OCI-LY7 (cell line): ENCODE results near the gene CDKAL1.

Source experiments
- CTCF ChIP-seq: fragments of 200-600 bp; sonication (generic); conservative IDR thresholded peaks from 2 replicates; pipeline ENCODE4 v1.5.1; 2014; ENCODE audit warnings: mild to moderate bottlenecking, antibody characterized with exemption, low read length, moderate library complexity, mixed read lengths
- EZH2phosphoT487 ChIP-seq: fragments of 200-600 bp; sonication (generic); IDR thresholded peaks from 2 replicates; pipeline ENCODE4 v1.6.1; 2018; ENCODE audit warnings: low read depth, borderline replicate concordance, mild to moderate bottlenecking, mixed run types, antibody characterized with exemption, low read length, moderate library complexity, mixed read lengths

DNA sequence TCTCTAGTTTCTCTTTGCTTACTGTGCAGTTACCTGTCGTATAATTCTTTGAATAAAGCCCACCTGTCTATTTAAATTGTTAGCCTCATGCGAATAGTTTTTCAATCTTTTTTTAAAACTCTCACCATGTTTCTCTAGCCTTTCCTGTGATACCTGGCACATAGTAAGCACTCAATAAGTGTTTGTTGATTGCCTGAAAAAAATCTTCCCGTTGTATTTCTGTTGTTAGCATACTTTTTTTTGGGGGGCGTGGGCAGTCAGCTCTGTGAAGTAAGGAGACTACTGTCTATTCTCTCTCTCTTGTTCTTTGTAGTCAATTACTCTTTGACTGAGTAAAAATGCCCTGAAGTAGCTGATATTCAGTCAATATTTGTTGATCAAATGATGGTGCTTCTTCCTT is 205.8 kb downstream of the CDKAL1 start:
- TF ChIP-seq CTCF (no peak), EZH2phosphoT487 (no peak)
